ENCODE measurements around the gene RGS7.
"Not testable (repeated sequence)": the region's sequence is repeated elsewhere in the genome, so short reads cannot be mapped to it uniquely, and the experiment has no call there.

RGS7 gene

DNA sequence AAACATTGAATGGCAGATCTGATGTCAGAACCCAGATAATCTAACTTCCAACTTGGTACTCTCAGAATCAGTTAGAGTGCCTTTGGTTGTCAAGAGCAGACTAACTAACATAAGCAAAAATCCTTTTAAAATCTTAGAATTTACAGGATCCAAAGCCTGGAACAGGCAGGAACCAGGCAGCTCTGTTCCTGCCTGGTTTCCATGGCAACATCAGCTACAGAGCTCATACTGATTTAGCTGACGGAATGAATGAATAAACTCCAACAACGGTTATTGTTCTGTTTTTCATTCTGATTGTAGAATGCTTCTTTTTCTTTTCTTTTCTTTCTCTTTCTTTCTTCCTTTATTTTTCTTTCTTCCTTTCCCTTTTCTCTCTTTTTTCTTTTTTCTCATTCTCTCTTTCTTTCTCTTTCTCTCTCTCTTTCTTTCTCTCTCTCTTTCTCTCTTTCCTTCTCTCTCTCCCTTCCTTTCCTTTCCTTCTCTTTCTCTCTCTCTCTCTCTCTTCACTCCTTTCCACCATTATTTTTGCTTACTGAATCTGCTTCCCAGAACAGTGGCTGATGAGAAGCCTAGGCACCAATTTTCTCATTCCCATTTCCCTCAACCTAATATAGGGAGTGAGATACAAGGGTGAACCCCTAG, 121.6 kb downstream of the RGS7 start:
- H3K4me3 ChIP-seq (ENCODE audit: low read depth, low read length), result no peak overlapping the region
- DNase-seq (ENCODE audit: low read depth), result no peak
- TF ChIP-seq CTCF (IDR thresholded peaks at IDR 0.05; ENCODE audit: low read depth, low read length, missing control alignments), result no peak

- H3K4me3 ChIP-seq (ENCODE audit: low read depth, low read length), result no peak overlapping the region
- DNase-seq (ENCODE audit: low read depth), result no peak
- no peak for TF ChIP-seq CTCF (IDR thresholded peaks at IDR 0.05; ENCODE audit: low read depth, low read length, missing control alignments)
These were observed 127.3 kb downstream of the RGS7 start for GRCh38 chr1:241229711-241230110.

DNA sequence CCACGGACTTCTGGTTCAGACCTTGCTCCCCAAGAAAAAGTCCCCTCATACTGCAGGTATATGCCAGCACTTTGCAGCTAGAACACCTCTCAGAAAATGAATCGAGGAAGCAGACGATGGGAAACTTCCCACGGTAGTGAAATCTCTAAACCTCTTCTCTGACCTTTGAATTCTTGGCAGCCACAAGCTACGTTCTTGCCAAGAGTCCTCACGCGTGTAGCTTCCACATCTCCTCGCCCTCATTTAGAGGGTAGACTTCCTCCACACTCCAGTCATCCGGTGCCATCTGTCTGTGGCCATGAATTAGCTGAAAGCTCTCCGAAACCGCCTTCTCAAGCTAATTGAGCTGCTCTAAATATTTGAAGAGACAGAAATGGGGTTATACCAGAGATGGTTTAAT, 127.8 kb downstream of the RGS7 start:
- TF ChIP-seq CTCF (IDR thresholded peaks at IDR 0.05; ENCODE audit: low read depth, low read length, missing control alignments), result no peak
- DNase-seq (ENCODE audit: low read depth), result no peak
- no peak overlapping the region for H3K4me3 ChIP-seq (ENCODE audit: low read depth, low read length)

- DNase-seq (ENCODE audit: low read depth), result no peak
- no peak overlapping the region for H3K4me3 ChIP-seq (ENCODE audit: low read depth, low read length)
- no peak for TF ChIP-seq CTCF (IDR thresholded peaks at IDR 0.05; ENCODE audit: low read depth, low read length, missing control alignments)
These were observed 128.7 kb downstream of the RGS7 start for GRCh38 chr1:241228339-241228738.

GRCh38 chr1:241225741-241226140, 131.3 kb downstream of the RGS7 start:
- no peak for DNase-seq (ENCODE audit: low read depth)
- no peak for TF ChIP-seq CTCF (IDR thresholded peaks at IDR 0.05; ENCODE audit: low read depth, low read length, missing control alignments)
- no peak overlapping the region for H3K4me3 ChIP-seq (ENCODE audit: low read depth, low read length)

- not testable (repeated sequence) for DNase-seq (ENCODE audit: low read depth); H3K4me3 ChIP-seq (ENCODE audit: low read depth, low read length)
These were observed 132.8 kb downstream of the RGS7 start for GRCh38 chr1:241224189-241224588.

GRCh38 chr1:241222813-241223212, 134.2 kb downstream of the RGS7 start:
- not testable (repeated sequence) for H3K4me3 ChIP-seq (ENCODE audit: low read depth, low read length); DNase-seq (ENCODE audit: low read depth)

DNA sequence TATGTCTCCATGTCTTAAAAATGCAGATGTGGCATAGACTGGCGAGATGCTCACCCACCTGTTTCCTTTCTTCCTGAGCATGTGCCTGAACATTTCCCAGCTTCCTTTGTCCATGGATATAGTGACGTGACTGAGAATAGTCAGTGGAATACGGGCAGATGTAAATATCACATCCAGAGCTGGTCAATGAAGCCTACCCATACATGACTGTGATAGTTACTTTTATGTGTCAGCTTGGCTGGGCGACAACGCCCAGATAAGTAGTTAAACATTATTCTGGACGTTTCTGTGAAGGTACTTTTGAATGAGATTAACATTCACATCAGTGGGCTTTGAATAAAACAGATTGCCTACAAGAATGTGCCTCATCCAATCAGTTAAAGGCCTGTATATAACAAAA, 135.7 kb downstream of the RGS7 start:
- no peak for DNase-seq (ENCODE audit: low read depth)
- no peak for TF ChIP-seq CTCF (IDR thresholded peaks at IDR 0.05; ENCODE audit: low read depth, low read length, missing control alignments)
- H3K4me3 ChIP-seq (ENCODE audit: low read depth, low read length), result no peak overlapping the region

GRCh38 chr1:241220913-241221312, 136.1 kb downstream of the RGS7 start:
- not testable (repeated sequence) for H3K4me3 ChIP-seq (ENCODE audit: low read depth, low read length); DNase-seq (ENCODE audit: low read depth)
